ENCODE data around the gene ETAA1. TPM values are rescaled to one million over a fixed set of nuclear protein-coding genes. Genes with fewer than 3 reads are reported as not detected.

ETAA1 gene
- total RNA-seq, 1 experiment from 2014 or later, result 20.3 TPM

GRCh38 chr2:67400560-67401485 is 3.7 kb downstream of the ETAA1 start:
- no peaks in the 10 kb centered on the region for H3K27me3 ChIP-seq (ENCODE audit: control insufficient read depth, insufficient read depth, low read length)
- H3K4me3 ChIP-seq (ENCODE audit: insufficient read depth, low read depth, low read length), result no peak overlapping the region
- DNase-seq, result no peak
- H3K36me3 ChIP-seq (replicated peaks; ENCODE audit: control insufficient read depth, insufficient read depth, low read length), result peaks cover 10% of the 10 kb centered on the region

- Histone ChIP-seq H3K27me3 (ENCODE audit: control insufficient read depth, insufficient read depth, low read length) (no peaks in the 10 kb centered on the region), H3K36me3 (replicated peaks; ENCODE audit: control insufficient read depth, insufficient read depth, low read length) (peaks cover 3% of the 10 kb centered on the region), H3K4me3 (ENCODE audit: insufficient read depth, low read depth, low read length) (no peak overlapping the region)
- no peak for DNase-seq
Measured at GRCh38 chr2:67408346-67408745, 11.2 kb downstream of the ETAA1 start.

GRCh38 chr2:67412424-67412823 is 15.3 kb downstream of the ETAA1 start:
- H3K4me3 ChIP-seq (ENCODE audit: insufficient read depth, low read depth, low read length), result no peak overlapping the region
- no peak for DNase-seq
- H3K27me3 ChIP-seq (ENCODE audit: control insufficient read depth, insufficient read depth, low read length), result no peaks in the 10 kb centered on the region
- H3K36me3 ChIP-seq (replicated peaks; ENCODE audit: control insufficient read depth, insufficient read depth, low read length), result no peaks in the 10 kb centered on the region

GRCh38 chr2:67414867-67415266 is 17.7 kb downstream of the ETAA1 start:
- no peak for DNase-seq
- no peaks in the 10 kb centered on the region for H3K27me3 ChIP-seq (ENCODE audit: control insufficient read depth, insufficient read depth, low read length)
- no peaks in the 10 kb centered on the region for H3K36me3 ChIP-seq (replicated peaks; ENCODE audit: control insufficient read depth, insufficient read depth, low read length)
- H3K4me3 ChIP-seq (ENCODE audit: insufficient read depth, low read depth, low read length), result no peak overlapping the region

GRCh38 chr2:67416136-67416535 is 19.0 kb downstream of the ETAA1 start:
- no peaks in the 10 kb centered on the region for H3K27me3 ChIP-seq (ENCODE audit: control insufficient read depth, insufficient read depth, low read length)
- no peak overlapping the region for H3K4me3 ChIP-seq (ENCODE audit: insufficient read depth, low read depth, low read length)
- DNase-seq, result no peak
- H3K36me3 ChIP-seq (replicated peaks; ENCODE audit: control insufficient read depth, insufficient read depth, low read length), result no peaks in the 10 kb centered on the region

GRCh38 chr2:67423489-67423888 is 26.4 kb downstream of the ETAA1 start:
- H3K27me3 ChIP-seq (ENCODE audit: control insufficient read depth, insufficient read depth, low read length), result no peaks in the 10 kb centered on the region
- no peak overlapping the region for H3K4me3 ChIP-seq (ENCODE audit: insufficient read depth, low read depth, low read length)
- no peaks in the 10 kb centered on the region for H3K36me3 ChIP-seq (replicated peaks; ENCODE audit: control insufficient read depth, insufficient read depth, low read length)
- DNase-seq, result no peak

GRCh38 chr2:67436221-67436620 is 39.1 kb downstream of the ETAA1 start:
- no peak for DNase-seq
- H3K36me3 ChIP-seq (replicated peaks; ENCODE audit: control insufficient read depth, insufficient read depth, low read length), result no peaks in the 10 kb centered on the region

GRCh38 chr2:67437114-67437513 is 40.0 kb downstream of the ETAA1 start:
- Histone ChIP-seq H3K4me3 (ENCODE audit: insufficient read depth, low read depth, low read length) (no peak overlapping the region), H3K27me3 (ENCODE audit: control insufficient read depth, insufficient read depth, low read length) (no peaks in the 10 kb centered on the region), H3K36me3 (replicated peaks; ENCODE audit: control insufficient read depth, insufficient read depth, low read length) (no peaks in the 10 kb centered on the region)
- DNase-seq, result no peak

More at GRCh38 chr2:67436221-67436620, 39.1 kb downstream of the ETAA1 start:
- no peak overlapping the region for H3K4me3 ChIP-seq (ENCODE audit: insufficient read depth, low read depth, low read length)
- no peaks in the 10 kb centered on the region for H3K27me3 ChIP-seq (ENCODE audit: control insufficient read depth, insufficient read depth, low read length)

GRCh38 chr2:67438337-67438736 is 41.2 kb downstream of the ETAA1 start:
- DNase-seq, result no peak
- no peaks in the 10 kb centered on the region for H3K36me3 ChIP-seq (replicated peaks; ENCODE audit: control insufficient read depth, insufficient read depth, low read length)

GRCh38 chr2:67445652-67446268 is 48.6 kb downstream of the ETAA1 start:
- no peak for DNase-seq
- H3K27me3 ChIP-seq (ENCODE audit: control insufficient read depth, insufficient read depth, low read length), result no peaks in the 10 kb centered on the region
- no peaks in the 10 kb centered on the region for H3K36me3 ChIP-seq (replicated peaks; ENCODE audit: control insufficient read depth, insufficient read depth, low read length)
- no peak overlapping the region for H3K4me3 ChIP-seq (ENCODE audit: insufficient read depth, low read depth, low read length)

More at GRCh38 chr2:67438337-67438736, 41.2 kb downstream of the ETAA1 start:
- Histone ChIP-seq H3K27me3 (ENCODE audit: control insufficient read depth, insufficient read depth, low read length) (no peaks in the 10 kb centered on the region), H3K4me3 (ENCODE audit: insufficient read depth, low read depth, low read length) (no peak overlapping the region)

GRCh38 chr2:67446491-67446911 is 49.4 kb downstream of the ETAA1 start:
- no peak for DNase-seq
- no peaks in the 10 kb centered on the region for H3K36me3 ChIP-seq (replicated peaks; ENCODE audit: control insufficient read depth, insufficient read depth, low read length)
- H3K4me3 ChIP-seq (ENCODE audit: insufficient read depth, low read depth, low read length), result no peak overlapping the region
- H3K27me3 ChIP-seq (ENCODE audit: control insufficient read depth, insufficient read depth, low read length), result no peaks in the 10 kb centered on the region

GRCh38 chr2:67448648-67449047 is 51.5 kb downstream of the ETAA1 start:
- H3K27me3 ChIP-seq (ENCODE audit: control insufficient read depth, insufficient read depth, low read length), result no peaks in the 10 kb centered on the region
- H3K4me3 ChIP-seq (ENCODE audit: insufficient read depth, low read depth, low read length), result no peak overlapping the region
- no peaks in the 10 kb centered on the region for H3K36me3 ChIP-seq (replicated peaks; ENCODE audit: control insufficient read depth, insufficient read depth, low read length)
- DNase-seq, result no peak

- no peak overlapping the region for H3K4me3 ChIP-seq (ENCODE audit: insufficient read depth, low read depth, low read length)
- no peak for DNase-seq
- no peaks in the 10 kb centered on the region for H3K27me3 ChIP-seq (ENCODE audit: control insufficient read depth, insufficient read depth, low read length)
- no peaks in the 10 kb centered on the region for H3K36me3 ChIP-seq (replicated peaks; ENCODE audit: control insufficient read depth, insufficient read depth, low read length)
Measured at GRCh38 chr2:67451086-67451832, 54.1 kb downstream of the ETAA1 start.

- Histone ChIP-seq H3K27me3 (ENCODE audit: control insufficient read depth, insufficient read depth, low read length) (no peaks in the 10 kb centered on the region), H3K4me3 (ENCODE audit: insufficient read depth, low read depth, low read length) (no peak overlapping the region), H3K36me3 (replicated peaks; ENCODE audit: control insufficient read depth, insufficient read depth, low read length) (no peaks in the 10 kb centered on the region)
- DNase-seq, result no peak
Measured at GRCh38 chr2:67453310-67453709, 56.2 kb downstream of the ETAA1 start.

All from H7 (cell line).